ENCODE results near the gene ITGB2. TPM values are rescaled to one million over a fixed set of nuclear protein-coding genes. Genes with fewer than 3 reads are reported as not detected.

Gene ITGB2
- total RNA-seq, 1 experiment from 2014 or later, result 6.0 TPM

DNA sequence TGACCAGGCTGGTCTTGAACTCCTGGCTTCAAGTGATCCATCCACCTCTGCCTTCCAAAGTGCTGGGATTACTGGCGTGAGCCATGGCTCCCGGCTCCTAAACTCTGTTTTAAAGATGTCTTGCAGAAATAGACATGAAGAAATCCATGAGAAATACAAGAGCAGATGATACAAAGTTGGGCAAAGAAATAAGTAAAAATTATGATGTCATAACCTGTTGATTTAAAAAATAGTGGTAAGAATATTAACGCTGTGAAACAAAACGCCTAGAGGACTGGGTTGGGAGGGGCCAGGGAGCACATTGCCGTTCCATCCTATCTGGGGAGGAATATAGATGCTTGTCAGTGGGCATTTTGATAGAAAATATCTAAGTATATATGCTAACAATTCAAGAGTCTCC is 1.2 kb upstream of the ITGB2 start:
- POLR2A ChIA-PET (ENCODE audit: unreplicated experiment), result no interaction called here
- Histone ChIP-seq H3K79me2 (ENCODE audit: low read depth) (no peaks in the 10 kb centered on the region), H2AFZ (no peak overlapping the region), H3K9me2 (ENCODE audit: insufficient read depth) (no peaks in the 10 kb centered on the region), H3K4me3 (no peak overlapping the region), H3K4me2 (no peak overlapping the region), H3F3A (ENCODE audit: insufficient read depth, low read depth) (peaks cover 12% of the 10 kb centered on the region; the same call in 1 of the 2 replicates), H3K4me1 (replicated peaks; ENCODE audit: insufficient read depth) (peaks cover 39% of the 10 kb centered on the region), H3K9me3 (ENCODE audit: insufficient read depth, low read depth) (no peaks in the 10 kb centered on the region), H4K20me1 (ENCODE audit: insufficient read depth) (no peaks in the 10 kb centered on the region), H3K36me3 (ENCODE audit: low read depth) (no peaks in the 10 kb centered on the region), H3K27me3 (ENCODE audit: insufficient read depth, low read depth) (no peaks in the 10 kb centered on the region), H3K27ac (no peak overlapping the region)
- TF ChIP-seq EZH2 (IDR thresholded peaks at IDR 0.05; ENCODE audit: low read depth), result no peak
- TF ChIP-seq, protein P1, sequence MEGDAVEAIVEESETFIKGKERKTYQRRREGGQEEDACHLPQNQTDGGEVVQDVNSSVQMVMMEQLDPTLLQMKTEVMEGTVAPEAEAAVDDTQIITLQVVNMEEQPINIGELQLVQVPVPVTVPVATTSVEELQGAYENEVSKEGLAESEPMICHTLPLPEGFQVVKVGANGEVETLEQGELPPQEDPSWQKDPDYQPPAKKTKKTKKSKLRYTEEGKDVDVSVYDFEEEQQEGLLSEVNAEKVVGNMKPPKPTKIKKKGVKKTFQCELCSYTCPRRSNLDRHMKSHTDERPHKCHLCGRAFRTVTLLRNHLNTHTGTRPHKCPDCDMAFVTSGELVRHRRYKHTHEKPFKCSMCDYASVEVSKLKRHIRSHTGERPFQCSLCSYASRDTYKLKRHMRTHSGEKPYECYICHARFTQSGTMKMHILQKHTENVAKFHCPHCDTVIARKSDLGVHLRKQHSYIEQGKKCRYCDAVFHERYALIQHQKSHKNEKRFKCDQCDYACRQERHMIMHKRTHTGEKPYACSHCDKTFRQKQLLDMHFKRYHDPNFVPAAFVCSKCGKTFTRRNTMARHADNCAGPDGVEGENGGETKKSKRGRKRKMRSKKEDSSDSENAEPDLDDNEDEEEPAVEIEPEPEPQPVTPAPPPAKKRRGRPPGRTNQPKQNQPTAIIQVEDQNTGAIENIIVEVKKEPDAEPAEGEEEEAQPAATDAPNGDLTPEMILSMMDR (conservative IDR thresholded peaks at IDR 0.05), result no peak
- no TSS peak for BruUV-seq (replicated peaks)
- no peak for DNase-seq
- intact Hi-C loops (cut with micrococcal nuclease; ENCODE audit: unreplicated experiment), result no loop called here
- CTCF ChIA-PET, result no interaction called here

DNA sequence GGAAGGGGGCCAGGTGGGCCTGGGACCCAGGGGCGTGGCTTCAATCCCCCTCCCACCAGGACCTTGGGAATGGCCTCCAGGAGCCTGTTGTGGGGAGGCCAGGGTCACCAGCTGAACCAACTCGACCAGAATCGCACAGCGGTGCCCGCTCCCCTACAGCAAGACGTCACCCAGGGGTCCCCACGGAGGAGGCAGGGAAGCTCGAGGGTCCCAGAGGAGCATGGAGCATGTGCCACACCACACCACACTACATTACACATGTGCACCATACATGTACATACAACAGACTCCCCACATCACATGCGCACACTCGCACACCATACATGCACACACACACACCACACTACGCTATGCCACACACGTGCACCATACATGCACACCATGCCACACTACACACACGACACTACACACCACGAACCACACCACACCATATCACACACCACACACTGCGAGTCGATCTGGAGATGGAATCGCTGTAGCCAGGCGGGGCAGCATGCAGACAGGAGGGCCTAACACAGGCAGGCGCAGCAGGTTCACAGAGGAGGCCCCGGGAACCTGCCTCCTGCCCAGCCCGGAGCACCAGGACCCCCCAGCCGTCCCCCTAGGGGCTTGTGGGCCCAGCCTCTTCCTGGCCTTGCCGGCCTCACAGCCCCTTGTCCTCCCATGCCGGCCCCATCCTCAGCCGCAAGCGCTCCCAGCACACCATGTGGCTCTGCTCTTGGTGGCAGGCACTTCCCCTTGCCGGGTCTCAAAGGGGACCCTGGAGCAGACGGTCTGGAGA is 596 bp downstream of the ITGB2 start:
- Histone ChIP-seq H3K27ac (no peak overlapping the region), H4K20me1 (ENCODE audit: insufficient read depth) (no peaks in the 10 kb centered on the region), H3F3A (ENCODE audit: insufficient read depth, low read depth) (peaks cover 28% of the 10 kb centered on the region), H3K27me3 (ENCODE audit: insufficient read depth, low read depth) (no peaks in the 10 kb centered on the region), H3K79me2 (ENCODE audit: low read depth) (peaks cover 7% of the 10 kb centered on the region), H3K9me2 (ENCODE audit: insufficient read depth) (no peaks in the 10 kb centered on the region), H2AFZ (no peak overlapping the region), H3K4me2 (no peak overlapping the region), H3K36me3 (ENCODE audit: low read depth) (no peaks in the 10 kb centered on the region), H3K9me3 (ENCODE audit: insufficient read depth, low read depth) (no peaks in the 10 kb centered on the region), H3K4me1 (replicated peaks; ENCODE audit: insufficient read depth) (peaks cover 39% of the 10 kb centered on the region), H3K4me3 (no peak overlapping the region)
- BruUV-seq (replicated peaks), result no TSS peak
- ChIA-PET CTCF (no interaction called here), POLR2A (ENCODE audit: unreplicated experiment) (no interaction called here)
- DNase-seq, result no peak
- intact Hi-C loops (cut with micrococcal nuclease; ENCODE audit: unreplicated experiment), result no loop called here
- no peak for TF ChIP-seq EZH2 (IDR thresholded peaks at IDR 0.05; ENCODE audit: low read depth)
- TF ChIP-seq, protein P1 (conservative IDR thresholded peaks at IDR 0.05), result no peak

DNA sequence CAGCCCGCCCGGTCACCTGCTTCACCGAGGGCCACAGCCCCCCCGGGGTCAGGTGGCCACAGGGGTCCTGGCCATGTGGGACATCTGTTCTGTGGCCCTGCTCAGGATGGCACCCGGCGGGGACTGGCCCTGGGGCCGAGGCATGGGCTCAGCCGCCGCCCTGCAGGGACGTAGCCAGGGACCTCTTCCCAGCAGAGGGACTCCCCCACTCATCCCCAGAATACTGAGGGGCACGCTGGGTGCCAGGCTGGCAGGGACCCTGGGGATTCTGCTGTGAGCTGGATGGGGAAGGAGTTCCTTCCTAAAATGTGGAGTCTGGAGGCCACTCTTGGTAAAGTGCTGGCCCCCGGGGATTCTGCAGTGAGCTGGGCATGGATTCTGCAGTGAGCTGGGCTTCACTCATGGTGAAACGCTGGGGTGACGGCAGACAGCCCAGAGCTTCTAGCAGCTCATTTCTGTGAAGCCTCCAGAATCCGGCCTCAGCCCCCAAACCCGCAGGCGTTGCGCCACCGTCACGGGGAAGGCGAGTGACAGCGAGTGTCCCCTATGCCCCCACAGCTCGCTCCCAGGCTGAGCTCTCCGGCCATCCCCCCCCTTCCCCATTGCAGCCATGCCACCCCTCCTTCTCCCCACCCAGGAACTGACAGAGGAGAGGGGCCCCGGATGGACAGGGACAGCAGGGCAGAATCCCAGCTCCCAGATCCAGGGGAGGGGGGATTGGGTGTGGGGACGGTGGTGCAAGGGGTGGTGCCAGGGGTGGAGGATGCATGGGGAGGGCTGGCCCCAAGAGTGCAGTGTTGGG is 1.4 kb downstream of the ITGB2 start:
- H3F3A ChIP-seq (ENCODE audit: insufficient read depth, low read depth), result peaks cover 33% of the 10 kb centered on the region

More for the DNA sequence above, 1.4 kb downstream of the ITGB2 start:
- no peak for DNase-seq
- no peaks in the 10 kb centered on the region for H3K9me2 ChIP-seq (ENCODE audit: insufficient read depth)
- H3K36me3 ChIP-seq (ENCODE audit: low read depth), result no peaks in the 10 kb centered on the region
- H3K9me3 ChIP-seq (ENCODE audit: insufficient read depth, low read depth), result no peaks in the 10 kb centered on the region
- TF ChIP-seq, protein P1 (conservative IDR thresholded peaks at IDR 0.05), result no peak
- TF ChIP-seq EZH2 (IDR thresholded peaks at IDR 0.05; ENCODE audit: low read depth), result no peak
- peaks cover 7% of the 10 kb centered on the region for H3K79me2 ChIP-seq (ENCODE audit: low read depth)
- POLR2A ChIA-PET (ENCODE audit: unreplicated experiment), result no interaction called here
- no peaks in the 10 kb centered on the region for H3K27me3 ChIP-seq (ENCODE audit: insufficient read depth, low read depth)
- CTCF ChIA-PET, result no interaction called here
- no peak overlapping the region for H2AFZ ChIP-seq
- intact Hi-C loops (cut with micrococcal nuclease; ENCODE audit: unreplicated experiment), result no loop called here
- no peak overlapping the region for H3K27ac ChIP-seq
- peaks cover 39% of the 10 kb centered on the region for H3K4me1 ChIP-seq (replicated peaks; ENCODE audit: insufficient read depth)
- no peak overlapping the region for H3K4me3 ChIP-seq
- no peak overlapping the region for H3K4me2 ChIP-seq
- no TSS peak for BruUV-seq (replicated peaks)
- no peaks in the 10 kb centered on the region for H4K20me1 ChIP-seq (ENCODE audit: insufficient read depth)
